SU-DHL-6 (cell line): ENCODE results near the gene SCAPER.

Experiments
- EZH2phosphoT487 ChIP-seq: fragments of 200-600 bp; sonication (generic), shearing (Covaris generic); conservative IDR thresholded peaks from 2 replicates; pipeline ENCODE4 v1.6.1; 2018; ENCODE audit warnings: mild to moderate bottlenecking, antibody characterized with exemption, low read length, moderate library complexity, mixed read lengths
- TF ChIP-seq, protein P1 (sequence below): fragments of 200-600 bp; sonication (generic); IDR thresholded peaks from one replicate; pipeline ENCODE4 v1.5.1; 2017; ENCODE audit warnings: antibody characterized with exemption, mild to moderate bottlenecking, low read length, moderate library complexity; ENCODE audit not compliant: insufficient read depth, poor library complexity, severe bottlenecking

GRCh38 chr15:76325704-76326103 lies 579.4 kb downstream of the SCAPER start:
- TF ChIP-seq, protein P1, sequence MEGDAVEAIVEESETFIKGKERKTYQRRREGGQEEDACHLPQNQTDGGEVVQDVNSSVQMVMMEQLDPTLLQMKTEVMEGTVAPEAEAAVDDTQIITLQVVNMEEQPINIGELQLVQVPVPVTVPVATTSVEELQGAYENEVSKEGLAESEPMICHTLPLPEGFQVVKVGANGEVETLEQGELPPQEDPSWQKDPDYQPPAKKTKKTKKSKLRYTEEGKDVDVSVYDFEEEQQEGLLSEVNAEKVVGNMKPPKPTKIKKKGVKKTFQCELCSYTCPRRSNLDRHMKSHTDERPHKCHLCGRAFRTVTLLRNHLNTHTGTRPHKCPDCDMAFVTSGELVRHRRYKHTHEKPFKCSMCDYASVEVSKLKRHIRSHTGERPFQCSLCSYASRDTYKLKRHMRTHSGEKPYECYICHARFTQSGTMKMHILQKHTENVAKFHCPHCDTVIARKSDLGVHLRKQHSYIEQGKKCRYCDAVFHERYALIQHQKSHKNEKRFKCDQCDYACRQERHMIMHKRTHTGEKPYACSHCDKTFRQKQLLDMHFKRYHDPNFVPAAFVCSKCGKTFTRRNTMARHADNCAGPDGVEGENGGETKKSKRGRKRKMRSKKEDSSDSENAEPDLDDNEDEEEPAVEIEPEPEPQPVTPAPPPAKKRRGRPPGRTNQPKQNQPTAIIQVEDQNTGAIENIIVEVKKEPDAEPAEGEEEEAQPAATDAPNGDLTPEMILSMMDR, result no peak
- no peak for TF ChIP-seq EZH2phosphoT487
